KMS-11 (cell line): Measurements from ENCODE around the gene HIBADH.

ENCODE experiments used
- H2AFZ ChIP-seq: fragments of 200-600 bp; sonication (generic); 2 replicates; pipeline ENCODE4 v1.6.1; 2016; ENCODE audit warnings: antibody characterized with exemption, mixed run types, low read depth
- H3K27ac ChIP-seq: fragments of 200-600 bp; sonication (generic); 2 replicates; pipeline ENCODE4 v1.6.1; 2016; ENCODE audit warnings: mild to moderate bottlenecking, mixed run types
- H3K27me3 ChIP-seq: fragments of 200-600 bp; sonication (generic); 2 replicates; pipeline ENCODE4 v1.6.1; 2017; ENCODE audit warnings: mild to moderate bottlenecking, low read depth, mixed run types, moderate library complexity; ENCODE audit not compliant: insufficient read depth
- H3K36me3 ChIP-seq: fragments of 200-600 bp; sonication (generic); 2 replicates; pipeline ENCODE4 v1.6.1; 2017; ENCODE audit warnings: mild to moderate bottlenecking, mixed run types; ENCODE audit not compliant: insufficient read depth
- H3K4me1 ChIP-seq: fragments of 200-600 bp; sonication (generic); 2 replicates; pipeline ENCODE4 v1.6.1; 2016; ENCODE audit warnings: mild to moderate bottlenecking, low read depth, mixed run types; ENCODE audit not compliant: poor library complexity, severe bottlenecking
- H3K4me2 ChIP-seq: fragments of 200-600 bp; sonication (generic); 2 replicates; pipeline ENCODE4 v1.7.0; 2016; ENCODE audit warnings: mild to moderate bottlenecking, mixed run types
- H3K4me3 ChIP-seq: fragments of 200-600 bp; sonication (generic); IDR thresholded peaks from 2 replicates; pipeline ENCODE4 v1.6.1; 2017; ENCODE audit warnings: low read depth, low read length, mixed read lengths; ENCODE audit not compliant: insufficient read depth
- H3K79me2 ChIP-seq: fragments of 200-600 bp; sonication (generic); 2 replicates; pipeline ENCODE4 v1.6.1; 2016; ENCODE audit warnings: low read depth, mixed run types; ENCODE audit not compliant: insufficient read depth
- H3K9ac ChIP-seq: fragments of 200-600 bp; sonication (generic); 2 replicates; pipeline ENCODE4 v1.6.1; 2016; ENCODE audit warnings: mild to moderate bottlenecking, mixed run types
- H4K20me1 ChIP-seq: fragments of 200-600 bp; sonication (generic); 2 replicates; pipeline ENCODE4 v1.6.1; 2016; ENCODE audit warnings: mild to moderate bottlenecking, mixed run types; ENCODE audit not compliant: insufficient read depth
- CTCF ChIP-seq: fragments of 200-600 bp; sonication (generic); conservative IDR thresholded peaks from 2 replicates; pipeline ENCODE4 v1.6.1; 2017; ENCODE audit warnings: low read depth, mild to moderate bottlenecking, antibody characterized with exemption, low read length, moderate library complexity, mixed read lengths

HIBADH gene

GRCh38 chr7:27662490-27663205, at the start of gene HIBADH:
HIBADH (minus strand) TSS chr7:27662883; CDS start chr7:27662788, 95 bp downstream.
- Histone ChIP-seq H3K4me3 (peak within 1 kb of the TSS; percentile 81), H3K4me1 (peaks cover 7% of the 10 kb centered on the region), H3K27me3 (no peaks in the 10 kb centered on the region), H3K79me2 (no peaks in the 10 kb centered on the region), H3K36me3 (no peaks in the 10 kb centered on the region), H3K27ac (peak within 1 kb of the TSS; percentile 50), H3K9ac (peak within 1 kb of the TSS; percentile 72), H2AFZ (peak within 1 kb of the TSS; percentile 91), H3K4me2 (peak within 1 kb of the TSS; percentile 66), H4K20me1 (no peaks in the 10 kb centered on the region)
- TF ChIP-seq CTCF: 0 out of 2 replicates have a peak, but pooled peaks have one; percentile 6

- Histone ChIP-seq H2AFZ (no peak overlapping the region), H3K4me3 (no peak overlapping the region), H3K36me3 (no peaks in the 10 kb centered on the region), H3K27ac (no peak overlapping the region), H3K4me2 (no peak overlapping the region), H3K27me3 (no peaks in the 10 kb centered on the region), H4K20me1 (no peaks in the 10 kb centered on the region), H3K9ac (no peak overlapping the region), H3K79me2 (no peaks in the 10 kb centered on the region), H3K4me1 (no peaks in the 10 kb centered on the region)
- TF ChIP-seq CTCF: no peak
Measured at GRCh38 chr7:27712217-27712616, 49.5 kb upstream of the HIBADH start.

GRCh38 chr7:27709137-27710075, 46.7 kb upstream of the HIBADH start:
- H2AFZ ChIP-seq: no peak overlapping the region
- no peaks in the 10 kb centered on the region for H4K20me1 ChIP-seq
- H3K4me3 ChIP-seq: no peak overlapping the region
- H3K79me2 ChIP-seq: no peaks in the 10 kb centered on the region
- H3K9ac ChIP-seq: no peak overlapping the region
- no peak overlapping the region for H3K27ac ChIP-seq
- no peak for TF ChIP-seq CTCF
- no peaks in the 10 kb centered on the region for H3K36me3 ChIP-seq
- no peak overlapping the region for H3K4me2 ChIP-seq
- no peaks in the 10 kb centered on the region for H3K27me3 ChIP-seq
- H3K4me1 ChIP-seq: no peaks in the 10 kb centered on the region

GRCh38 chr7:27708485-27708884, 45.8 kb upstream of the HIBADH start:
- H3K79me2 ChIP-seq: no peaks in the 10 kb centered on the region
- no peak for TF ChIP-seq CTCF
- no peak overlapping the region for H2AFZ ChIP-seq
- no peaks in the 10 kb centered on the region for H3K36me3 ChIP-seq
- H3K9ac ChIP-seq: no peak overlapping the region
- H3K4me3 ChIP-seq: no peak overlapping the region
- H3K27me3 ChIP-seq: no peaks in the 10 kb centered on the region
- H3K27ac ChIP-seq: no peak overlapping the region
- H4K20me1 ChIP-seq: no peaks in the 10 kb centered on the region
- no peaks in the 10 kb centered on the region for H3K4me1 ChIP-seq
- no peak overlapping the region for H3K4me2 ChIP-seq
